Activated CD8-positive, alpha-beta memory T cell treated with anti-CD3 and anti-CD28 coated beads, Interleukin-2, amount 10 ng/mL, durations not matched to agents 7 days and 5 days (primary cell): ENCODE data around the gene CBR3. TPM values are rescaled to one million over a fixed set of nuclear protein-coding genes. Genes with fewer than 3 reads are reported as not detected.

Source experiments
- ATAC-seq: fragments of 150-1000 bp; cut with Tn5 transposase; one replicate; pipeline ENCODE4 v1.10.0; 2021; ENCODE audit warnings: moderate library complexity
- CTCF ChIA-PET: fragments of 350-600 bp; sonication (Branson Sonifier 250); formaldehyde crosslinking; loops from one replicate; lab custom pipeline; 2021; ENCODE audit warnings: antibody characterized with exemption; lab: Charles Lee
- DNase-seq: peaks from one replicate; pipeline ENCODE4 v3.0.0-alpha.2; 2020
- H3K27ac Mint-ChIP-seq: one replicate; pipeline ENCODE4 v1.8.0; 2021; ENCODE audit warnings: mild to moderate bottlenecking, mixed read lengths
- H3K27me3 Mint-ChIP-seq: one replicate; pipeline ENCODE4 v1.8.0; 2021; ENCODE audit warnings: mixed read lengths
- H3K36me3 Mint-ChIP-seq: one replicate; pipeline ENCODE4 v1.8.0; 2021; ENCODE audit warnings: mild to moderate bottlenecking, mixed read lengths
- H3K4me1 Mint-ChIP-seq: one replicate; pipeline ENCODE4 v1.8.0; 2021; ENCODE audit warnings: mixed read lengths
- H3K4me3 Mint-ChIP-seq: one replicate; pipeline ENCODE4 v1.8.0; 2021; ENCODE audit warnings: mild to moderate bottlenecking, moderate library complexity, mixed read lengths
- H3K9me3 Mint-ChIP-seq: one replicate; pipeline ENCODE4 v1.8.0; 2022; ENCODE audit warnings: low read depth, mixed read lengths
- total RNA-seq, 2 experiments: library from RNA; stranded (reverse); gene quantifications; one replicate each; pipeline ENCODE4 v1.2.3, GENCODE V29; 2021

The CBR3 gene
- total RNA-seq, 2 experiments from 2014 or later, result 16.1 to 18.6 TPM

- H3K4me1 Mint-ChIP-seq, result peaks cover 5% of the 10 kb centered on the region
- H3K27ac Mint-ChIP-seq, result no peak overlapping the region
- no peaks in the 10 kb centered on the region for H3K9me3 Mint-ChIP-seq
- H3K4me3 Mint-ChIP-seq, result no peak overlapping the region
- DNase-seq (no peak), ATAC-seq (no peak)
- peaks cover 2% of the 10 kb centered on the region for H3K36me3 Mint-ChIP-seq
- H3K27me3 Mint-ChIP-seq, result no peaks in the 10 kb centered on the region
- CTCF ChIA-PET, result interaction anchor here (0.8 to 1.5 kb wide), 4 partner anchors 13 to 44 kb away, joined by 3 to 5 read pairs (median 4); no protein-coding TSS in a partner anchor
Observed at GRCh38 chr21:36186081-36186480, 51.2 kb downstream of the CBR3 start.

DNA sequence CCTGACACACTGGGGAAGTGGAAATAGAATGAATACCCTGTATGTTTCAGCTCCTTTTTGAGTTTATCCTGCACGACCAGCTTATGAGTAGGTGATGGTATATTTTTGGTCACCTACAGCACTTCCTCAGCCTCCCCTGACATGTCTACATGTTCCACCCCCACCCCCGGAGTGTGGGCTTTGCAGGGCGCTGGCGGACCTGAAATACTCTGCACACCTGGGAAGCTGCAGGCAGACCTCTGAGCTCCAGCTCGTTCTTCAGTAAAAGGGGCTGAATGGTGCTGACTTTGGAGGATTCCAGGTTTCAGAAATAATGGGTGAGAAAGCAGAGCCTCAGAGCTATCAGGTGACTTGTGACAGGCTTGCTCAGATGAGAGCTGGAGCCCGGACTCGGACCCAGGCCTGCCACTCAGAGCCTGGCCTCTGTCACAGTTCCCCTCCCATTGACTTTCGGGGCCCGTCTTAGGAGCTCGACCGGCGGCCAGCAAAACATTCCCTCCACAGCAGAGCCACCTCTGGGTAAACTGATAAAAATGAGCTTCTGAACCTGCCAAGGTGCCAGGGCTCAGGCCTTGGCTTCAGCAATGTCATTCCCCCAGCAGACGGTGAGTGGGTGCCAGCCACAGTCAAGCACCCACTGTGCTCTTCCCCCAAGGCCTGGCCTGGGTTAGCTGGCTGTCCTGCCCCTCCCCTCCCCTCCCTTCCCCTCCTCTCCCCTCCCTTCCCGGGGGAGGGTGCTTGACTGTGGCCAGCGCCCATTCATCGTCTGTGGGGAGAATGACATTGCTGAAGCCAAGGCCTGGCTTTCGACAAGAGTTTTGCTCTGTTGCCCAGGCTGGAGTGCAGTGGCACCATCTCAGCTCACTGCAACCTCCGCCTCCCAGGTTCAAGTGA is 51.9 kb downstream of the CBR3 start:
- H3K9me3 Mint-ChIP-seq, result no peaks in the 10 kb centered on the region
- CTCF ChIA-PET, result interaction anchor here (0.6 to 3.1 kb wide), 4 partner anchors 13 to 45 kb away, joined by 3 to 7 read pairs (median 4); no protein-coding TSS in a partner anchor
- no peak for DNase-seq
- H3K36me3 Mint-ChIP-seq, result no peaks in the 10 kb centered on the region
- H3K4me3 Mint-ChIP-seq, result no peak overlapping the region
- peaks cover 5% of the 10 kb centered on the region for H3K4me1 Mint-ChIP-seq
- H3K27me3 Mint-ChIP-seq, result no peaks in the 10 kb centered on the region
- no peak for ATAC-seq
- H3K27ac Mint-ChIP-seq, result no peak overlapping the region

GRCh38 chr21:36188081-36188681 is 53.3 kb downstream of the CBR3 start:
- Mint-ChIP-seq H3K27ac (no peak overlapping the region), H3K4me1 (peaks cover 5% of the 10 kb centered on the region), H3K4me3 (no peak overlapping the region), H3K27me3 (no peaks in the 10 kb centered on the region), H3K36me3 (no peaks in the 10 kb centered on the region), H3K9me3 (no peaks in the 10 kb centered on the region)
- CTCF ChIA-PET, result interaction anchor here (1.1 to 3.1 kb wide), 2 partner anchors 15 to 49 kb away, joined by 3 to 7 read pairs; no protein-coding TSS in a partner anchor
- DNase-seq (no peak), ATAC-seq (no peak)

DNA sequence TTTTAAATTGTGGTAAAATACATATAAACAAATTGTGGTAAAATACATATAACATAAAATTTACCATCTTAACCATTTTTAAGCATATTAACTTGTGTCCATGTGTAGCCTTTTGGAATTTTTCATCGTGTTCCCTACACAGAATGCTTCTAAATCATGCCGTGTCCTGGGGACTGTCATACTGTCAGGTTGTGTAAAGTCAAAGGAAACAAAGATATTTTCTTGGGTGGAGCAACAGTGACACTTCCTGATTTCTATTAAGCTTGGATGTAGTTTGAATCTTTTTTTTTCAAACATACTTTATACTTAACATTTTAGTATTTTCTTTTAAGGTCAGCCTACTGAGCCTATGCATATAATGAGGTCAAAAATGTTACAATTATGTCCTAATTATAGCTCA is 54.1 kb downstream of the CBR3 start:
- no peak for DNase-seq
- Mint-ChIP-seq H3K36me3 (no peaks in the 10 kb centered on the region), H3K27ac (no peak overlapping the region), H3K4me3 (no peak overlapping the region), H3K9me3 (no peaks in the 10 kb centered on the region), H3K4me1 (peaks cover 5% of the 10 kb centered on the region), H3K27me3 (no peaks in the 10 kb centered on the region)
- CTCF ChIA-PET, result interaction anchor here (3.1 kb wide), 1 partner anchor 15 kb away, joined by 7 read pairs; no protein-coding TSS in a partner anchor
- no peak for ATAC-seq

GRCh38 chr21:36190736-36191135 is 55.9 kb downstream of the CBR3 start:
- H3K4me3 Mint-ChIP-seq, result no peak overlapping the region
- no peaks in the 10 kb centered on the region for H3K36me3 Mint-ChIP-seq
- DNase-seq, result no peak
- H3K27me3 Mint-ChIP-seq, result no peaks in the 10 kb centered on the region
- H3K27ac Mint-ChIP-seq, result no peak overlapping the region
- H3K4me1 Mint-ChIP-seq, result peaks cover 2% of the 10 kb centered on the region
- CTCF ChIA-PET, result no interaction called here
- no peaks in the 10 kb centered on the region for H3K9me3 Mint-ChIP-seq
- no peak for ATAC-seq

DNA sequence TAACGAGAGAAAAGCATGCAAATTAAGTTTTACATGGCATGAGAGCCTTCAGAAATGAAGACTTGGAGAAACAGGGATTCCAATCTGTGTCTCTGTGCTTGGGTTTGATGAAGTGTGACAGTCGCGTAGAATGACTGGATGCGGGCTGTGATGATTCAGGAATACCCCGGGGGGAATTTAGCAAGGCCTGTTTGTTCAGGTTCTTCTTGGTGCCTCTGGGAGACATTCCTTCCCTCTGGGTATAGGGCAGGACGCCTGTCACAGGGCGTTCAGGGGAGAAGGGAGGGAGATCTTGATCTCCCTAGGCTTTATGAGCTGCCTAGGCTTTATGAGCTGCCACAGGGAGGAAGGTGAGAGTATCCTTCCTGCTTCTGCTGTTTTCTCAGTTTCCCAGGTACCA is 58.3 kb downstream of the CBR3 start:
- H3K27ac Mint-ChIP-seq, result no peak overlapping the region
- no peaks in the 10 kb centered on the region for H3K9me3 Mint-ChIP-seq
- DNase-seq, result no peak
- CTCF ChIA-PET, result no interaction called here
- H3K27me3 Mint-ChIP-seq, result no peaks in the 10 kb centered on the region
- peaks cover 2% of the 10 kb centered on the region for H3K4me1 Mint-ChIP-seq
- no peak overlapping the region for H3K4me3 Mint-ChIP-seq
- no peak for ATAC-seq
- H3K36me3 Mint-ChIP-seq, result no peaks in the 10 kb centered on the region

- DNase-seq (no peak), ATAC-seq (no peak)
- Mint-ChIP-seq H3K27me3 (no peaks in the 10 kb centered on the region), H3K36me3 (no peaks in the 10 kb centered on the region), H3K27ac (no peak overlapping the region), H3K4me3 (no peak overlapping the region), H3K4me1 (no peaks in the 10 kb centered on the region), H3K9me3 (no peaks in the 10 kb centered on the region)
- CTCF ChIA-PET, result no interaction called here
Observed at GRCh38 chr21:36194024-36194423, 59.1 kb downstream of the CBR3 start.

DNA sequence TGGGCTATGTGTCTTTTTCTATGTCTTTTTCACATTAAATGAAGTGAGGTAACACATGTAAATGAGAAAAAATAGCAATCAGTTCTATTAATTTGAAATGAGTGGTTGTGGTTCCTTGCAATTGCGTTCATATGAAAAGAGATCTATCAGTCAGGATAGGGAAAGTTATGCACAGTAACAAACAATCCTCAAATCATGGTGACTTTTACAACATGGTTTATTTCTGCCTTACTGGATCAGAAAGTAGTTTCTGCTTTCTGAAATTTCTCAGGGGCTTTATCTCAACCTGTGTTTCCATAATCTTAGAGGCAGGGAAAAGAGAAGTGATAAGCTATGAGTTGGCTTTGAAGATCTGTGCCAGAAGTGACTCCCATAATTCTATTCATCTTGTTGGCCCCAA is 60.7 kb downstream of the CBR3 start:
- H3K9me3 Mint-ChIP-seq, result no peaks in the 10 kb centered on the region
- H3K27me3 Mint-ChIP-seq, result no peaks in the 10 kb centered on the region
- DNase-seq (no peak), ATAC-seq (no peak)
- CTCF ChIA-PET, result no interaction called here
- no peaks in the 10 kb centered on the region for H3K4me1 Mint-ChIP-seq
- peaks cover 3% of the 10 kb centered on the region for H3K36me3 Mint-ChIP-seq
- no peak overlapping the region for H3K27ac Mint-ChIP-seq
- H3K4me3 Mint-ChIP-seq, result no peak overlapping the region

Other genes with a start within 250 kb of the CBR3 start
- 10 to 100 TPM; 17.9 to 20.9 TPM for gene SETD4, start 74.6 kb upstream of the CBR3 start, total RNA-seq
- 10 to 100 TPM; 47.8 to 52.3 TPM for gene CBR1, start 65.1 kb upstream of the CBR3 start, total RNA-seq
- gene DOP1B, start 21.7 kb downstream of the CBR3 start, total RNA-seq, result 10 to 100 TPM; 20.2 to 25.5 TPM
- gene MORC3, start 185.1 kb downstream of the CBR3 start, total RNA-seq, result 10 to 100 TPM; 25.6 to 30.5 TPM